ENCODE data around the gene COX5B. TPM values are rescaled to one million over a fixed set of nuclear protein-coding genes. Genes with fewer than 3 reads are reported as not detected.

The COX5B gene, protein sequence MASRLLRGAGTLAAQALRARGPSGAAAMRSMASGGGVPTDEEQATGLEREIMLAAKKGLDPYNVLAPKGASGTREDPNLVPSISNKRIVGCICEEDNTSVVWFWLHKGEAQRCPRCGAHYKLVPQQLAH
- 195 and 227 TPM in 2 replicates for total RNA-seq

DNA sequence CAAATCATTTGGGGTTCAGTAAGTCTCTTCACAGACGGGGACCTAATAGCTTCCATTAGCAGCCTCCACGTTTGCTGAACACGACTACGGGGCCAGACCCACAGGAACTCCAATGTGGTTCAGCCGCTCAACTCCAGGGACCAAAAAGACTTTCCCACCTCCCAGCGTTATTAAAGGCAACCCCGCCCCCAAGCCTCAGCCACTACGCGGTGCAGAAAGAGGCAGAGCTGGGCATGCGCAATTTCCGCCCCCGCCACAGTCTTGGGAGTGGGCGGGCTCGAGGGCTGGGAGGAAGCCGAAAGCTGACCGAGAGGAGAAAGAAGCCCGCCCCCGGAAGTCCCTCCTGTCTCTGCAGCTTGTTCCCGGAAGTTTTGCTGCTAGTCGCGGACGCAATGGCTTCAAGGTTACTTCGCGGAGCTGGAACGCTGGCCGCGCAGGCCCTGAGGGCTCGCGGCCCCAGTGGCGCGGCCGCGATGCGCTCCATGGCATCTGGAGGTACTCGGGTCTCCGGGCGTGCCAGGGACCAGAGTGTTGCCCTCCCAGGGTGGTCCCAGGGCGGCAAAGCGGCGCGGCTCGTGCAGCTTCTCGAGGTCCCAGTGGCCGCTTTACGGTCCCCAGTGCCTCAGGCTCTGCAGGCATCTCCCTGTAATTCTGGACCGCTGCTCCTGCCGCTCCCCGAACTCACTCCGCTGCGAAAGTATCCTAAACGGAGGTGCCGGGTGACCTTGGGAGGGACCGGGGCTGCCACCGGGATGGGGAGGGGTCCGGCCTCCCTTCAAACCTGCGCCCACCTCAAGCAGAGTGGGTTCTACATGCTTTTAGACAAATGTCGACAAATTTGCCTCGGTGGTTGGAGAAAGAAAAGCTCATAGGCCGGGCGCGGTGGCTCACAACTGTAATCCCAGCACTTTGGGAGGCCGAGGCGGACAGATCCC lies at the start of gene COX5B:
Gene COX5B, plus strand, starts transcription at position 368 of the 935 bp plus-strand sequence. Its CDS starts 25 bp downstream, at position 393.

DNA sequence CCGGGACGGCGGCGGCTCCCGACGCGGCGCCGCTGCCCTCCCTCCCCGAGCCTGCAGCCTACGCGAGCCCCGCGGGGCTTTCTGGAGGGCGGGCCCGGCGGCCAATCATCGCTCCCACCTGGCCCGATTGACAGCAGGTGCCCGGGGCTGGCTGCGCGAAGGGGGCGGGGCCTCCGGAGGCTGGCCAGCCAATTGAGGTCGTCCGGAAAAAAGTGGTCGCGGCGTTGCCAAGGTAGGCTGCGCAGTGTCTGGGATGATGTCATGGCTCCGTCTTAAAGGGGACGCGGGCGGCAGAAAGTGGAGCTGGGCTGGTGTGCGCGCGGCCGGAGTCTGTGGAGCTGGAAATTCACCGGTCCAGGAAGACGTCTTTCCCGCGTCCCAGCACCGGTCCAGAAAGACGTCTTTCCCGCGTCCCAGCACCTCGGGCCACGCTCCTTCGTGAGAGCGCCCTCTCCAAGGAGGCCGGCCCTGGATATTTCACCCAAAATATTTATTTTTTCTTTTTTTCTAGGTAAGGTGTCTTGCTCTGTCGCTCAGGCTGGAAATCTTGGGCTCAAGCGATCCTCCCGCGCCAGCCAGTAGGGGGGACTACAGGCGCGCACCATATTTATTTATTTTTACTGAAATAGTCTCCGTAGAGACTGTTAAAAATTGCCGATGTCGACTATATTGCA lies 18.2 kb downstream of the COX5B start, which contains the start of gene ACTR1B:
Gene ACTR1B, minus strand, starts transcription at position 83 of the 674 bp plus-strand sequence. CDS start 154 bp downstream, outside the sequence.

DNA sequence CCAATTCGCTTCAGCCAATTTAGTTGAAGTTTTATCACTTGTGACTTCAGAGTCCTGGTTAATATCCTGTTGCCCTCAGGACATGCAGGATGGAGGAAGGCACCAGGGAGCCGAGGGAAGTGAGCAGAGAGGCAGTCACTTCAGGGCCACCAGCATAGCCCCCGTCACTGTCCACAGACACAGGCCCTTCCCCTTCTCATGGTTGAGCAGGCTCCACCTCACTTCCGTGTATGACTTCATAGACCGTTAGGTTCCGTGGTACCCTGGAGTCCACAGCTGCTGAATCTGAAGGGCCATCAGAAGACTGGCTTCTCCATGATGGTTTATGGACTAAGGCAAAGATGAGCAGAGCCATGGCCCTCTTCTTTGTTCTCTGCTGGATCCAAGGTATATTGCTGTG lies 23.6 kb downstream of the COX5B start, which contains the start of gene C2orf92:
Gene C2orf92, plus strand, starts transcription at position 266 of the 400 bp plus-strand sequence. Its CDS starts 76 bp downstream, at position 342.

Small RNA genes within 50 kb of the gene (small RNA-seq; reads per million reads assigned to genes)
- gene RNU4-8P = 1.0 reads per million, percentile 44 among the genes with 10 or more reads in this experiment

Other genes with a start within 250 kb of the COX5B start
- gene ANKRD36B, start 56.2 kb upstream of the COX5B start, total RNA-seq = 66.3 and 83.6 TPM in 2 replicates
- gene ACTR1B, start 18.0 kb downstream of the COX5B start, total RNA-seq = 33.8 and 37.6 TPM in 2 replicates
- 2.2 and 4.0 TPM in 2 replicates for gene C2orf92, start 23.7 kb downstream of the COX5B start, total RNA-seq
- not detected in 2 replicates for gene ZAP70, start 67.5 kb downstream of the COX5B start, total RNA-seq